Muscle of back (tissue), 13 donors: ENCODE results near the gene RPIA. TPM values are rescaled to one million over a fixed set of nuclear protein-coding genes. Genes with fewer than 3 reads are reported as not detected.
"Not testable (repeated sequence)": the region's sequence is repeated elsewhere in the genome, so short reads cannot be mapped to it uniquely, and the experiment has no call there.

Experiments
- DNase-seq, 3 donors: peaks; one replicate each; pipeline versions ENCODE4 v3.0.0 to v3.0.0-alpha.2; 2013
- long read RNA-seq, 9 donors: transcript quantifications; one replicate each; lab custom pipeline, GENCODE V29; 2026
- polyA plus RNA-seq, 10 donors: library from polyadenylated mRNA; unstranded; fragments of 120-200 nt; gene quantifications; one replicate each; pipeline ENCODE4 v1.2.1, GENCODE V29; 2013; ENCODE audit not compliant: insufficient read length in 10 of 10

The RPIA gene
- polyA plus RNA-seq = 10 to 100 TPM; 21.9 to 26.5 (median 24.4) TPM
- long read RNA-seq, donor 1, transcript RPIA-201 (9 exons, 1,848 nt) = major isoform, 14 of 14 reads
- long read RNA-seq, donor 1, partial matches to known transcripts = 0 of 14 reads
- long read RNA-seq, donor 1, other reads (novel, unspliced or antisense) = 0 of 14 reads
- long read RNA-seq, donor 2, transcript RPIA-201 (9 exons, 1,848 nt) = major isoform, 11 of 11 reads
- long read RNA-seq, donor 2, partial matches to known transcripts = 0 of 11 reads
- long read RNA-seq, donor 2, other reads (novel, unspliced or antisense) = 0 of 11 reads
- long read RNA-seq, donor 3 = 0 reads
- long read RNA-seq, donor 4, transcript RPIA-201 (9 exons, 1,848 nt) = major isoform, 10 of 10 reads
- long read RNA-seq, donor 4, partial matches to known transcripts = 0 of 10 reads
- long read RNA-seq, donor 4, other reads (novel, unspliced or antisense) = 0 of 10 reads
- long read RNA-seq, donor 5, transcript RPIA-201 (9 exons, 1,848 nt) = major isoform, 10 of 15 reads
- long read RNA-seq, donor 5, partial matches to known transcripts = 5 of 15 reads
- long read RNA-seq, donor 5, other reads (novel, unspliced or antisense) = 0 of 15 reads
- long read RNA-seq, donor 6, transcript RPIA-201 (9 exons, 1,848 nt) = major isoform, 17 of 17 reads
- long read RNA-seq, donor 6, partial matches to known transcripts = 0 of 17 reads
- long read RNA-seq, donor 6, other reads (novel, unspliced or antisense) = 0 of 17 reads
- long read RNA-seq, donor 7, transcript RPIA-201 (9 exons, 1,848 nt) = major isoform, 6 of 6 reads
- long read RNA-seq, donor 7, partial matches to known transcripts = 0 of 6 reads
- long read RNA-seq, donor 7, other reads (novel, unspliced or antisense) = 0 of 6 reads
- long read RNA-seq, donor 8, transcript RPIA-201 (9 exons, 1,848 nt) = major isoform, 11 of 11 reads
- long read RNA-seq, donor 8, partial matches to known transcripts = 0 of 11 reads
- long read RNA-seq, donor 8, other reads (novel, unspliced or antisense) = 0 of 11 reads
- long read RNA-seq, donor 9, partial matches to known transcripts = 0 of 3 reads
- long read RNA-seq, donor 9, other reads (novel, unspliced or antisense) = 0 of 3 reads

GRCh38 chr2:88691339-88692183, at the start of gene RPIA:
Gene RPIA, plus strand, starts transcription at chr2:88691673. Its CDS starts 26 bp downstream, at chr2:88691699.
- DNase-seq = peak; percentile 99 to 100 (median 99)

GRCh38 chr2:88642278-88642677, 49.2 kb upstream of the RPIA start:
- no peak for DNase-seq

GRCh38 chr2:88645291-88645882, 46.1 kb upstream of the RPIA start:
- DNase-seq = not testable (repeated sequence)

GRCh38 chr2:88651646-88652045, 39.8 kb upstream of the RPIA start:
- no peak for DNase-seq

GRCh38 chr2:88654714-88655113, 36.8 kb upstream of the RPIA start:
- DNase-seq = no peak

GRCh38 chr2:88656690-88657089, 34.8 kb upstream of the RPIA start:
- DNase-seq = no peak

- DNase-seq = no peak
These were observed 34.3 kb upstream of the RPIA start for GRCh38 chr2:88657131-88657530.

GRCh38 chr2:88658326-88658725, 33.1 kb upstream of the RPIA start:
- DNase-seq = no peak

GRCh38 chr2:88658881-88659537, 32.5 kb upstream of the RPIA start:
- no peak for DNase-seq

GRCh38 chr2:88659538-88659915, 31.9 kb upstream of the RPIA start:
- peak; percentile 54 to 71 (median 69) for DNase-seq

GRCh38 chr2:88660622-88661021, 30.9 kb upstream of the RPIA start:
- DNase-seq = no peak

GRCh38 chr2:88666576-88666975, 24.9 kb upstream of the RPIA start:
- DNase-seq = no peak

GRCh38 chr2:88667219-88667618, 24.3 kb upstream of the RPIA start:
- DNase-seq = no peak

- no peak for DNase-seq
These were observed 22.6 kb upstream of the RPIA start for GRCh38 chr2:88668862-88669261.

- DNase-seq = peak in 2 of 3 donors; percentile 12 to 30
These were observed 21.8 kb upstream of the RPIA start for GRCh38 chr2:88669482-88670214.

- DNase-seq = peak in 2 of 3 donors; percentile 30 to 57
These were observed 19.6 kb upstream of the RPIA start for GRCh38 chr2:88671786-88672427.

- DNase-seq = no peak
These were observed 18.1 kb upstream of the RPIA start for GRCh38 chr2:88673363-88673762.

- peak in 1 of 3 donors; percentile 14 for DNase-seq
These were observed 11.1 kb upstream of the RPIA start for GRCh38 chr2:88680266-88680902.

GRCh38 chr2:88680916-88681315, 10.6 kb upstream of the RPIA start:
- DNase-seq = no peak
